SU-DHL-6 (cell line): ENCODE data around the gene SPINK6.

Source experiments
- H2AFZ ChIP-seq: fragments of 200-600 bp; sonication (generic); 2 replicates; pipeline ENCODE4 v1.6.1; 2014; ENCODE audit warnings: low read depth, mild to moderate bottlenecking, moderate library complexity, mixed read lengths, antibody characterized with exemption, low read length; ENCODE audit not compliant: severe bottlenecking
- H3F3A ChIP-seq: fragments of 200-600 bp; shearing (Covaris generic); 2 replicates; pipeline ENCODE4 v1.6.0; 2016; ENCODE audit warnings: antibody characterized with exemption, mild to moderate bottlenecking; ENCODE audit not compliant: insufficient read depth
- H3K27ac ChIP-seq: fragments of 200-600 bp; sonication (generic); 2 replicates; pipeline ENCODE4 v1.5.1; 2016; ENCODE audit warnings: low read depth, mild to moderate bottlenecking, low read length, moderate library complexity, mixed read lengths
- H3K27me3 ChIP-seq: fragments of 200-600 bp; sonication (generic), shearing (Covaris generic); 2 replicates; pipeline ENCODE4 v1.6.0; 2014; ENCODE audit warnings: mild to moderate bottlenecking, low read length
- H3K36me3 ChIP-seq: fragments of 200-600 bp; sonication (generic); 2 replicates; pipeline ENCODE4 v1.6.1; 2014; ENCODE audit warnings: mild to moderate bottlenecking, low read length, mixed read lengths
- H3K4me2 ChIP-seq: fragments of 300-600, 200-600 bp; shearing (Covaris generic), sonication (generic); 2 replicates; pipeline ENCODE4 v1.6.0; 2014; ENCODE audit warnings: low read length, low read depth, mild to moderate bottlenecking; ENCODE audit not compliant: poor library complexity, severe bottlenecking
- H3K4me3 ChIP-seq: fragments of 200-600 bp; sonication (generic); 2 replicates; pipeline ENCODE4 v1.5.1; 2014; ENCODE audit warnings: antibody characterized with exemption, low read length, mild to moderate bottlenecking, mixed read lengths; ENCODE audit not compliant: insufficient read depth, poor library complexity, severe bottlenecking
- H3K79me2 ChIP-seq: fragments of 200-600 bp; sonication (generic); 2 replicates; pipeline ENCODE4 v1.6.1; 2014; ENCODE audit warnings: mild to moderate bottlenecking, low read length, moderate library complexity; ENCODE audit not compliant: insufficient read depth
- H3K9ac ChIP-seq: fragments of 200-600 bp; sonication (generic); 2 replicates; pipeline ENCODE4 v1.7.0; 2014; ENCODE audit warnings: mild to moderate bottlenecking, low read length
- H3K9me2 ChIP-seq: fragments of 200-600 bp; sonication (generic); replicated peaks from 2 replicates; pipeline ENCODE4 v1.6.1; 2014; ENCODE audit warnings: low read length; ENCODE audit not compliant: insufficient read depth
- H3K9me3 ChIP-seq: fragments of 200-600 bp; sonication (generic); 2 replicates; pipeline ENCODE4 v1.6.1; 2014; ENCODE audit warnings: low read length, mixed read lengths; ENCODE audit not compliant: insufficient read depth
- H4K20me1 ChIP-seq: fragments of 200-600 bp; sonication (generic); 2 replicates; pipeline ENCODE4 v1.6.1; 2014; ENCODE audit warnings: low read depth, mild to moderate bottlenecking, antibody characterized with exemption, low read length, moderate library complexity, mixed read lengths
- CTCF ChIP-seq: fragments of 200-600 bp; sonication (generic); IDR thresholded peaks from one replicate; pipeline ENCODE4 v1.5.1; 2017; ENCODE audit warnings: antibody characterized with exemption, mild to moderate bottlenecking, low read length, moderate library complexity; ENCODE audit not compliant: insufficient read depth, poor library complexity, severe bottlenecking
- EZH2phosphoT487 ChIP-seq: fragments of 200-600 bp; sonication (generic), shearing (Covaris generic); conservative IDR thresholded peaks from 2 replicates; pipeline ENCODE4 v1.6.1; 2018; ENCODE audit warnings: mild to moderate bottlenecking, antibody characterized with exemption, low read length, moderate library complexity, mixed read lengths

SPINK6 gene

GRCh38 chr5:148201151-148201550 is 1.7 kb upstream of the SPINK6 start:
- Histone ChIP-seq H4K20me1 (no peaks in the 10 kb centered on the region), H2AFZ (no peak overlapping the region)

GRCh38 chr5:148205044-148205806 is 2.4 kb downstream of the SPINK6 start:
- Histone ChIP-seq H3K79me2 (no peaks in the 10 kb centered on the region), H3K27ac (no peak overlapping the region), H3K9me3 (no peaks in the 10 kb centered on the region), H3K27me3 (no peaks in the 10 kb centered on the region), H3K9ac (no peak overlapping the region), H3K4me3 (no peak overlapping the region), H3K4me2 (no peak overlapping the region), H4K20me1 (no peaks in the 10 kb centered on the region), H3K36me3 (no peaks in the 10 kb centered on the region), H3F3A (no peaks in the 10 kb centered on the region), H2AFZ (no peak overlapping the region), H3K9me2 (no peaks in the 10 kb centered on the region)
- TF ChIP-seq CTCF (no peak), EZH2phosphoT487 (no peak)

More at GRCh38 chr5:148201151-148201550, 1.7 kb upstream of the SPINK6 start:
- Histone ChIP-seq H3K9me2 (no peaks in the 10 kb centered on the region), H3K4me3 (no peak overlapping the region), H3K4me2 (no peak overlapping the region), H3K9me3 (no peaks in the 10 kb centered on the region), H3K79me2 (no peaks in the 10 kb centered on the region), H3K36me3 (no peaks in the 10 kb centered on the region), H3K9ac (no peak overlapping the region), H3K27ac (no peak overlapping the region), H3K27me3 (no peaks in the 10 kb centered on the region), H3F3A (no peaks in the 10 kb centered on the region)
- no peak for TF ChIP-seq CTCF
- TF ChIP-seq EZH2phosphoT487: no peak

- no peak overlapping the region for H2AFZ ChIP-seq
- no peak overlapping the region for H3K4me3 ChIP-seq
- H3K27ac ChIP-seq: no peak overlapping the region
- H3K36me3 ChIP-seq: no peaks in the 10 kb centered on the region
- no peaks in the 10 kb centered on the region for H3K9me3 ChIP-seq
- H3K9me2 ChIP-seq: no peaks in the 10 kb centered on the region
- H3K9ac ChIP-seq: no peak overlapping the region
- no peaks in the 10 kb centered on the region for H3K79me2 ChIP-seq
- H3K27me3 ChIP-seq: no peaks in the 10 kb centered on the region
- TF ChIP-seq EZH2phosphoT487 (no peak), CTCF (no peak)
- H3F3A ChIP-seq: no peaks in the 10 kb centered on the region
- H3K4me2 ChIP-seq: no peak overlapping the region
- H4K20me1 ChIP-seq: no peaks in the 10 kb centered on the region
These were observed 3.0 kb downstream of the SPINK6 start for GRCh38 chr5:148205865-148206264.
